ENCODE data around the gene CCDC148.

GRCh38 chr2:158243392-158243791, 213.2 kb downstream of the CCDC148 start:
- no peak for TF ChIP-seq CTCF (IDR thresholded peaks at IDR 0.05; ENCODE audit: insufficient read depth, low read length)
- TF ChIP-seq POLR2AphosphoS5 (IDR thresholded peaks at IDR 0.05; ENCODE audit: low read depth): no peak

Measured in HL-60 (cell line).